Stimulated activated naive CD8-positive, alpha-beta T cell treated with anti-CD3 and anti-CD28 coated beads, Interleukin-15, Interleukin-2, amounts not matched to agents 100 ng/mL and 50 ng/mL, for 24 hours (primary cell): ENCODE results near the gene ZFP62.
A peak's percentile ranks its signal among the peaks of the same experiment; 100 is the strongest.

Experiments
- H3K27ac Mint-ChIP-seq: one replicate; pipeline ENCODE4 v1.8.0; 2021; ENCODE audit warnings: mild to moderate bottlenecking, mixed read lengths
- H3K27me3 Mint-ChIP-seq: one replicate; pipeline ENCODE4 v1.8.0; 2021; ENCODE audit warnings: mixed read lengths
- H3K36me3 Mint-ChIP-seq: one replicate; pipeline ENCODE4 v1.8.0; 2021; ENCODE audit warnings: low read depth, mixed read lengths
- H3K4me1 Mint-ChIP-seq: one replicate; pipeline ENCODE4 v1.8.0; 2021; ENCODE audit warnings: low read depth, mixed read lengths
- H3K4me3 Mint-ChIP-seq: one replicate; pipeline ENCODE4 v1.8.0; 2021; ENCODE audit warnings: mild to moderate bottlenecking, mixed read lengths
- H3K9me3 Mint-ChIP-seq: one replicate; pipeline ENCODE4 v1.8.0; 2021; ENCODE audit warnings: mixed read lengths

Gene ZFP62

GRCh38 chr5:180874804-180875582 lies 13.9 kb upstream of the ZFP62 start:
- Mint-ChIP-seq H3K9me3 (no peaks in the 10 kb centered on the region), H3K27ac (no peak overlapping the region), H3K4me1 (peaks cover 6% of the 10 kb centered on the region), H3K4me3 (no peak overlapping the region), H3K36me3 (no peaks in the 10 kb centered on the region), H3K27me3 (peaks cover 2% of the 10 kb centered on the region)

- peaks cover 4% of the 10 kb centered on the region for H3K27me3 Mint-ChIP-seq
- no peak overlapping the region for H3K4me3 Mint-ChIP-seq
- H3K27ac Mint-ChIP-seq, result no peak overlapping the region
- H3K36me3 Mint-ChIP-seq, result no peaks in the 10 kb centered on the region
- no peaks in the 10 kb centered on the region for H3K9me3 Mint-ChIP-seq
- H3K4me1 Mint-ChIP-seq, result peaks cover 8% of the 10 kb centered on the region
These were observed 12.8 kb upstream of the ZFP62 start for GRCh38 chr5:180873615-180874520.

GRCh38 chr5:180872419-180872818 lies 11.3 kb upstream of the ZFP62 start:
- no peaks in the 10 kb centered on the region for H3K9me3 Mint-ChIP-seq
- no peak overlapping the region for H3K4me3 Mint-ChIP-seq
- no peak overlapping the region for H3K27ac Mint-ChIP-seq
- no peaks in the 10 kb centered on the region for H3K36me3 Mint-ChIP-seq
- H3K27me3 Mint-ChIP-seq, result peaks cover 8% of the 10 kb centered on the region
- H3K4me1 Mint-ChIP-seq, result peaks cover 10% of the 10 kb centered on the region

GRCh38 chr5:180870276-180871068 lies 9.4 kb upstream of the ZFP62 start:
- H3K9me3 Mint-ChIP-seq, result no peaks in the 10 kb centered on the region
- H3K36me3 Mint-ChIP-seq, result no peaks in the 10 kb centered on the region
- H3K4me1 Mint-ChIP-seq, result peaks cover 10% of the 10 kb centered on the region
- H3K27ac Mint-ChIP-seq, result no peak overlapping the region
- H3K27me3 Mint-ChIP-seq, result peaks cover 14% of the 10 kb centered on the region
- H3K4me3 Mint-ChIP-seq, result no peak overlapping the region

- Mint-ChIP-seq H3K4me3 (no peak overlapping the region), H3K27me3 (peaks cover 14% of the 10 kb centered on the region), H3K9me3 (no peaks in the 10 kb centered on the region), H3K27ac (no peak overlapping the region), H3K36me3 (no peaks in the 10 kb centered on the region), H3K4me1 (peaks cover 10% of the 10 kb centered on the region)
These were observed 8.5 kb upstream of the ZFP62 start for GRCh38 chr5:180869587-180869986.

- Mint-ChIP-seq H3K27me3 (peaks cover 14% of the 10 kb centered on the region), H3K27ac (no peak overlapping the region), H3K4me3 (no peak overlapping the region), H3K4me1 (peaks cover 8% of the 10 kb centered on the region), H3K36me3 (no peaks in the 10 kb centered on the region), H3K9me3 (no peaks in the 10 kb centered on the region)
These were observed 7.9 kb upstream of the ZFP62 start for GRCh38 chr5:180868960-180869359.

GRCh38 chr5:180866985-180867384 lies 5.9 kb upstream of the ZFP62 start:
- Mint-ChIP-seq H3K4me3 (no peak overlapping the region), H3K27ac (no peak overlapping the region), H3K36me3 (no peaks in the 10 kb centered on the region), H3K27me3 (peaks cover 14% of the 10 kb centered on the region), H3K4me1 (peaks cover 4% of the 10 kb centered on the region), H3K9me3 (no peaks in the 10 kb centered on the region)

GRCh38 chr5:180865981-180866695 lies 5.1 kb upstream of the ZFP62 start:
- Mint-ChIP-seq H3K27me3 (peaks cover 14% of the 10 kb centered on the region), H3K27ac (no peak overlapping the region), H3K4me1 (peaks cover 4% of the 10 kb centered on the region), H3K4me3 (no peak overlapping the region), H3K36me3 (no peaks in the 10 kb centered on the region), H3K9me3 (no peaks in the 10 kb centered on the region)

GRCh38 chr5:180862645-180863044 lies 1.6 kb upstream of the ZFP62 start:
- H3K36me3 Mint-ChIP-seq, result peaks cover 10% of the 10 kb centered on the region
- no peak overlapping the region for H3K27ac Mint-ChIP-seq
- no peak overlapping the region for H3K4me3 Mint-ChIP-seq
- peaks cover 20% of the 10 kb centered on the region for H3K4me1 Mint-ChIP-seq
- H3K27me3 Mint-ChIP-seq, result peaks cover 6% of the 10 kb centered on the region
- H3K9me3 Mint-ChIP-seq, result no peaks in the 10 kb centered on the region

GRCh38 chr5:180860273-180860886 lies 696 bp downstream of the ZFP62 start:
- Mint-ChIP-seq H3K27ac (peak overlapping the region; percentile 94), H3K4me3 (peak overlapping the region; percentile 95), H3K27me3 (no peaks in the 10 kb centered on the region), H3K4me1 (peaks cover 20% of the 10 kb centered on the region), H3K9me3 (no peaks in the 10 kb centered on the region), H3K36me3 (peaks cover 26% of the 10 kb centered on the region)

- Mint-ChIP-seq H3K27ac (no peak overlapping the region), H3K36me3 (peaks cover 31% of the 10 kb centered on the region), H3K4me3 (no peak overlapping the region), H3K27me3 (no peaks in the 10 kb centered on the region), H3K9me3 (no peaks in the 10 kb centered on the region), H3K4me1 (peaks cover 20% of the 10 kb centered on the region)
These were observed 2.5 kb downstream of the ZFP62 start for GRCh38 chr5:180858586-180858985.

GRCh38 chr5:180853848-180854176 lies 7.3 kb downstream of the ZFP62 start:
- Mint-ChIP-seq H3K36me3 (peaks cover 73% of the 10 kb centered on the region), H3K27ac (no peak overlapping the region), H3K4me3 (no peak overlapping the region), H3K9me3 (peaks cover 19% of the 10 kb centered on the region), H3K27me3 (no peaks in the 10 kb centered on the region), H3K4me1 (peaks cover 3% of the 10 kb centered on the region)

GRCh38 chr5:180853121-180853847 lies 7.8 kb downstream of the ZFP62 start:
- Mint-ChIP-seq H3K9me3 (peaks cover 19% of the 10 kb centered on the region), H3K4me1 (no peaks in the 10 kb centered on the region), H3K36me3 (peaks cover 73% of the 10 kb centered on the region), H3K4me3 (no peak overlapping the region), H3K27ac (no peak overlapping the region), H3K27me3 (no peaks in the 10 kb centered on the region)
